Left ventricle myocardium inferior (tissue), 1 donor: Measurements from ENCODE around the gene PEA15. TPM values are rescaled to one million over a fixed set of nuclear protein-coding genes. Genes with fewer than 3 reads are reported as not detected.

Source experiments
- DNase-seq: peaks from one replicate; pipeline ENCODE4 v3.0.0-alpha.2; 2020
- H3K27ac ChIP-seq: fragments of 200-600 bp; replicated peaks from 2 replicates; pipeline ENCODE4 v1.8.0; 2021
- H3K27me3 ChIP-seq: fragments of 200-600 bp; 2 replicates; pipeline ENCODE4 v1.8.0; 2021; ENCODE audit warnings: low read depth
- H3K36me3 ChIP-seq: fragments of 200-600 bp; 2 replicates; pipeline ENCODE4 v1.8.0; 2021
- H3K4me1 ChIP-seq: fragments of 200-600 bp; 2 replicates; pipeline ENCODE4 v1.8.0; 2021
- H3K4me3 ChIP-seq: fragments of 200-600 bp; 2 replicates; pipeline ENCODE4 v1.8.0; 2021; ENCODE audit warnings: mild to moderate bottlenecking, moderate library complexity
- H3K9me3 ChIP-seq: fragments of 200-600 bp; replicated peaks from 2 replicates; pipeline ENCODE4 v1.8.0; 2021
- intact Hi-C: fragments of 100-400 bp; cut with micrococcal nuclease; formaldehyde crosslinking; loops from one replicate; pipeline ENCODE4 v1.11.0; 2022
- total RNA-seq: library from RNA; stranded (reverse); fragmentation: NEBNext Ultra II Directional; extraction: Animal tissue kit (Norgen Biotek cat#: 25700); gene quantifications from one replicate; pipeline ENCODE4 v1.2.1, GENCODE V29; 2021
- TF ChIP-seq, protein P1 (sequence below): fragments of 200-600 bp; IDR thresholded peaks from 2 replicates; pipeline ENCODE4 v1.8.0; 2021; ENCODE audit warnings: antibody characterized with exemption, mild to moderate bottlenecking, borderline replicate concordance
- donor health status: DM: no; HTN: yes; CAD: no; lungs with severe emphysema.

PEA15 gene
- total RNA-seq, 1 donor from 2014 or later: 280 TPM

DNA sequence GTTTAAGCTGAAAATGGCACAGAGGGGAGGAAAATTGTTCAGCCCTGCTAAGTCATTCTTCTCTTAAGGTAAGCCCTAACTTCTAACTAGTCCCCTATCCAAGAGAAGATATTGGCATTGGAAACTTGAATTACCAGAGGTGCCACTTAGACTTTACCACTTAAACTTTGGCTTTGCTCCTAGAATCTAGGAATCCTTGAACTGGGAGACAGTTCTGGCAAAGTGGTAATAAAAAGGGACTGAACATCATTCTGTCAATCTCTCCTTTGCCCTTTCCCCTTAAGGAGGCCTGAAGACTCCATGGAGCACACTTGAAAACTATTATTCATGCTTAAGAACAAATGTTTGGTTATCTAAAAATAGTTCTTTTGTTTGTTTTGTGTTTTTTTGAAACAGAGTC, 45.3 kb upstream of the PEA15 start:
- DNase-seq: no peak
- intact Hi-C loops: no loop called here
- peak overlapping the region; percentile 14 for H3K27ac ChIP-seq
- H3K4me1 ChIP-seq: peaks cover 12% of the 10 kb centered on the region
- H3K27me3 ChIP-seq: no peaks in the 10 kb centered on the region
- TF ChIP-seq, protein P1, sequence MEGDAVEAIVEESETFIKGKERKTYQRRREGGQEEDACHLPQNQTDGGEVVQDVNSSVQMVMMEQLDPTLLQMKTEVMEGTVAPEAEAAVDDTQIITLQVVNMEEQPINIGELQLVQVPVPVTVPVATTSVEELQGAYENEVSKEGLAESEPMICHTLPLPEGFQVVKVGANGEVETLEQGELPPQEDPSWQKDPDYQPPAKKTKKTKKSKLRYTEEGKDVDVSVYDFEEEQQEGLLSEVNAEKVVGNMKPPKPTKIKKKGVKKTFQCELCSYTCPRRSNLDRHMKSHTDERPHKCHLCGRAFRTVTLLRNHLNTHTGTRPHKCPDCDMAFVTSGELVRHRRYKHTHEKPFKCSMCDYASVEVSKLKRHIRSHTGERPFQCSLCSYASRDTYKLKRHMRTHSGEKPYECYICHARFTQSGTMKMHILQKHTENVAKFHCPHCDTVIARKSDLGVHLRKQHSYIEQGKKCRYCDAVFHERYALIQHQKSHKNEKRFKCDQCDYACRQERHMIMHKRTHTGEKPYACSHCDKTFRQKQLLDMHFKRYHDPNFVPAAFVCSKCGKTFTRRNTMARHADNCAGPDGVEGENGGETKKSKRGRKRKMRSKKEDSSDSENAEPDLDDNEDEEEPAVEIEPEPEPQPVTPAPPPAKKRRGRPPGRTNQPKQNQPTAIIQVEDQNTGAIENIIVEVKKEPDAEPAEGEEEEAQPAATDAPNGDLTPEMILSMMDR: no peak
- H3K36me3 ChIP-seq: no peaks in the 10 kb centered on the region
- H3K9me3 ChIP-seq: no peaks in the 10 kb centered on the region
- no peak overlapping the region for H3K4me3 ChIP-seq

DNA sequence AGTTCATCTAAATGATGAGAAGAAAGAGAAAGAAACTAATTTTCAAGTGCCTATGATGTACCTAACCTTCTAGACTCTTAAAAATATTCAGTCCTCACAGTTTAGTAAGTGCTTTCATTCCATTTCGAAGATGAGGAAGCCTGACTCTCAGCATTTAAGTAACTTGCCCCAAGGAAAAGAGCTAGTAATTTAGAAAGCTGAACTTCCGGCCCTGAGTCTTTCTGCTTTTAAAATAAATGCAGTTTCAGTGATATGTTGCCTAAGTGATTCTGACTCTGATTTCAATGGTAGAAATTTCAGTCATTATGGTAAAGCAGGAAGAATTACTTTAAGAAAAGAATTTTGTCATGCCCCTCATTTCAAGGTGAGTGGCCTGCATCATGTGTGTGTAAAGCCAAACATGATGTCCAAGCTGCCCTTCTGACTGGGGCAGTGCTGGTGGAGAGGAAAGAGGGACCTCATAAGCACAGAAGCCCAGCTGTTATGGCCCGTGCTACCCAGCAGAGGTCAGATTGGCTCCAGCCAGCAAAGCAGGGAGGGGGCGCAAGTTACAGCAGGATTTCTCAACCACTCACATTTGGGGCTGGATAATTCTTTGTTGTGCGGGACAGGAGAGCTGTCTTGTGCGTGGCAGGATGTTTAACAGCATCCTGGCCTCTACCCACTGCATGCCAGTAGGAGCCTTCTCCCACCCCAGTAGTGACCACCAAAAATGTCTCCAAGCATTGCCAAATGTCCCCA, 43.0 kb upstream of the PEA15 start:
- no peaks in the 10 kb centered on the region for H3K36me3 ChIP-seq
- H3K27me3 ChIP-seq: no peaks in the 10 kb centered on the region
- H3K4me1 ChIP-seq: peaks cover 12% of the 10 kb centered on the region
- intact Hi-C loops: no loop called here
- H3K4me3 ChIP-seq: no peak overlapping the region
- DNase-seq: no peak
- no peaks in the 10 kb centered on the region for H3K9me3 ChIP-seq
- no peak overlapping the region for H3K27ac ChIP-seq
- TF ChIP-seq, protein P1: peak; percentile 59

DNA sequence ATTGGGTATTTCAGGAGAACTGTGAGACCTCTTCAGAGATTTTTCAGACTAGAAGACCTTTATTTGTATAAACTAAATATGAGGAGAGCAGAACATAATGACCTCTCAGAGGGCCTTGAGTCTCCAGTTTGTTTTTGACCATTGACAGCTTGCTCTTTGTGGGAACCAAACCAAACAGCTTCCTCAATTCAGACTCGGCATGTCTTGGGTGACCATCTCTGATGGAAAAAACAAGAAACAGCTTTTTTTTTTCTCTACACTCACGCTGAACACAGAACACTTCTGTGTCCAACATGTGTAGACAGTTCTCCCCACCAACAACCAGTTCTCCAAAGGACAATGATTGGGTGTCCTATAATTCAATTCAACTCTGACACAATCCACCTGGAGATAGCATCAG, 42.3 kb upstream of the PEA15 start:
- Histone ChIP-seq H3K27me3 (no peaks in the 10 kb centered on the region), H3K36me3 (no peaks in the 10 kb centered on the region), H3K9me3 (no peaks in the 10 kb centered on the region), H3K4me3 (no peak overlapping the region), H3K27ac (no peak overlapping the region), H3K4me1 (peaks cover 14% of the 10 kb centered on the region)
- no peak for DNase-seq
- TF ChIP-seq, protein P1: no peak
- intact Hi-C loops: no loop called here

DNA sequence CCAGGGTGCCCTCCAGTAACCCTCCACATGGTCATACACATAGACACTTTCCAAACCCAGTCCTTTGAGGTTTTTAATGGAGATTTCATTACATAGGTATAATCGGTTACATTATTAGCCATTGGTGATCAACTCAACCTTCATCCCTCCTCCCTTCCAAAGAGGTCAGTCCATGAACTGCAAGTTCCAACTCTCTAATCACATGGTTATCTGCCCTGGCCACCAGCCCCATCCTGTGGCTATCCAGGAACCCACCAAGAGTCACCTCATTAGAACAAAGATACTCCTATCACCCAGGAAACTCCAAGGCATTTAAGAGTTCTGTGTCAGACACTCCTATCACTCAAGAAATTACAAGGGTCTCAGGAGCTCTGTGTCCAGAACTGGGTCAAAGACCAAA, 41.6 kb upstream of the PEA15 start:
- intact Hi-C loops: no loop called here

DNA sequence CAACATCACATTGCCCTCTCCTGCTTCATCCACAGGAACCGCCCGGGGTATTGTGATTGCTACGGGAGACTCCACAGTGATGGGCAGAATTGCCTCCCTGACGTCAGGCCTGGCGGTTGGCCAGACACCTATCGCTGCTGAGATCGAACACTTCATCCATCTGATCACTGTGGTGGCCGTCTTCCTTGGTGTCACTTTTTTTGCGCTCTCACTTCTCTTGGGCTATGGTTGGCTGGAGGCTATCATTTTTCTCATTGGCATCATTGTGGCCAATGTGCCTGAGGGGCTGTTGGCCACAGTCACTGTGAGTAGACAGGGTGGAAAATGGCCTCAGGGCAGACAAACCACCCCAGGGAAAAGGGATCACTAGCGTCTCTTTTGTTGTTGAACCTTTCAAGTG, 41.1 kb upstream of the PEA15 start:
- intact Hi-C loops: no loop called here
- H3K9me3 ChIP-seq: no peaks in the 10 kb centered on the region
- H3K27me3 ChIP-seq: no peaks in the 10 kb centered on the region
- H3K4me3 ChIP-seq: no peak overlapping the region
- DNase-seq: no peak
- TF ChIP-seq, protein P1: no peak
- H3K27ac ChIP-seq: no peak overlapping the region
- H3K4me1 ChIP-seq: peaks cover 16% of the 10 kb centered on the region
- H3K36me3 ChIP-seq: no peaks in the 10 kb centered on the region

More for the DNA sequence above, 41.6 kb upstream of the PEA15 start:
- no peak overlapping the region for H3K4me3 ChIP-seq
- H3K4me1 ChIP-seq: peaks cover 16% of the 10 kb centered on the region
- no peaks in the 10 kb centered on the region for H3K9me3 ChIP-seq
- no peak overlapping the region for H3K27ac ChIP-seq
- no peaks in the 10 kb centered on the region for H3K27me3 ChIP-seq
- H3K36me3 ChIP-seq: no peaks in the 10 kb centered on the region
- TF ChIP-seq, protein P1: peak; percentile 18
- DNase-seq: no peak
